ENCODE data around the gene CTU2. TPM values are rescaled to one million over a fixed set of nuclear protein-coding genes. Genes with fewer than 3 reads are reported as not detected.

CTU2 gene
- total RNA-seq, 1 experiment from 2014 or later, result 52.4 TPM

DNA sequence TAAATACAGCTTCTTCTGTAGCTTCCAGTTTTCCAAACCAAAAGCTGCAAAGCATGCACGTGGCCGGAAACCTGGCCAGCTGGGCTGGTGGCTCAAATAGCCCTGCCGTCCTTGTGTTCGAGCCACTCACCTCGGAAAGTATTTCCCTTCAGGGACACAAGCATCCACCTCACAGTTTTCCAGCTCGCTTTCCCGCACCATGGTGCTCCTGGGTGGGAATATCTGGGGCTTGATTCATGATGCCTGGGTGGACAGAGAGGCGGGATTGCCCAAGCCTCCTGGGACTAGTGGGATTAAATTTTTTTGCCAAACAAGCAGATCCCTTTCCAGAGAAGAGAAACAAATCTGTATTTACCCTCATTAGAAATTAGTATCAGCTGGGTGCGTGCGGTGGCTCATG, 36.3 kb upstream of the CTU2 start (continued):
- TF ChIP-seq, protein P1, sequence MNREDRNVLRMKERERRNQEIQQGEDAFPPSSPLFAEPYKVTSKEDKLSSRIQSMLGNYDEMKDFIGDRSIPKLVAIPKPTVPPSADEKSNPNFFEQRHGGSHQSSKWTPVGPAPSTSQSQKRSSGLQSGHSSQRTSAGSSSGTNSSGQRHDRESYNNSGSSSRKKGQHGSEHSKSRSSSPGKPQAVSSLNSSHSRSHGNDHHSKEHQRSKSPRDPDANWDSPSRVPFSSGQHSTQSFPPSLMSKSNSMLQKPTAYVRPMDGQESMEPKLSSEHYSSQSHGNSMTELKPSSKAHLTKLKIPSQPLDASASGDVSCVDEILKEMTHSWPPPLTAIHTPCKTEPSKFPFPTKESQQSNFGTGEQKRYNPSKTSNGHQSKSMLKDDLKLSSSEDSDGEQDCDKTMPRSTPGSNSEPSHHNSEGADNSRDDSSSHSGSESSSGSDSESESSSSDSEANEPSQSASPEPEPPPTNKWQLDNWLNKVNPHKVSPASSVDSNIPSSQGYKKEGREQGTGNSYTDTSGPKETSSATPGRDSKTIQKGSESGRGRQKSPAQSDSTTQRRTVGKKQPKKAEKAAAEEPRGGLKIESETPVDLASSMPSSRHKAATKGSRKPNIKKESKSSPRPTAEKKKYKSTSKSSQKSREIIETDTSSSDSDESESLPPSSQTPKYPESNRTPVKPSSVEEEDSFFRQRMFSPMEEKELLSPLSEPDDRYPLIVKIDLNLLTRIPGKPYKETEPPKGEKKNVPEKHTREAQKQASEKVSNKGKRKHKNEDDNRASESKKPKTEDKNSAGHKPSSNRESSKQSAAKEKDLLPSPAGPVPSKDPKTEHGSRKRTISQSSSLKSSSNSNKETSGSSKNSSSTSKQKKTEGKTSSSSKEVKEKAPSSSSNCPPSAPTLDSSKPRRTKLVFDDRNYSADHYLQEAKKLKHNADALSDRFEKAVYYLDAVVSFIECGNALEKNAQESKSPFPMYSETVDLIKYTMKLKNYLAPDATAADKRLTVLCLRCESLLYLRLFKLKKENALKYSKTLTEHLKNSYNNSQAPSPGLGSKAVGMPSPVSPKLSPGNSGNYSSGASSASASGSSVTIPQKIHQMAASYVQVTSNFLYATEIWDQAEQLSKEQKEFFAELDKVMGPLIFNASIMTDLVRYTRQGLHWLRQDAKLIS (CRISPR knock-in tag; IDR thresholded peaks at IDR 0.05; ENCODE audit: borderline replicate concordance), result no peak
- TF ChIP-seq ESRRA (CRISPR knock-in tag; IDR thresholded peaks at IDR 0.05; ENCODE audit: borderline replicate concordance) (no peak), SOX15 (CRISPR knock-in tag; IDR thresholded peaks at IDR 0.05) (no peak), ELF4 (CRISPR knock-in tag; IDR thresholded peaks at IDR 0.05; ENCODE audit: low read depth) (no peak), CREB1 (CRISPR knock-in tag; IDR thresholded peaks at IDR 0.05) (no peak), JAZF1 (CRISPR knock-in tag; IDR thresholded peaks at IDR 0.05) (no peak), PRRX2 (CRISPR knock-in tag; IDR thresholded peaks at IDR 0.05) (no peak), RORB (CRISPR knock-in tag; IDR thresholded peaks at IDR 0.05) (no peak), CREM (CRISPR knock-in tag; IDR thresholded peaks at IDR 0.05) (no peak)
- TF ChIP-seq, protein P2, sequence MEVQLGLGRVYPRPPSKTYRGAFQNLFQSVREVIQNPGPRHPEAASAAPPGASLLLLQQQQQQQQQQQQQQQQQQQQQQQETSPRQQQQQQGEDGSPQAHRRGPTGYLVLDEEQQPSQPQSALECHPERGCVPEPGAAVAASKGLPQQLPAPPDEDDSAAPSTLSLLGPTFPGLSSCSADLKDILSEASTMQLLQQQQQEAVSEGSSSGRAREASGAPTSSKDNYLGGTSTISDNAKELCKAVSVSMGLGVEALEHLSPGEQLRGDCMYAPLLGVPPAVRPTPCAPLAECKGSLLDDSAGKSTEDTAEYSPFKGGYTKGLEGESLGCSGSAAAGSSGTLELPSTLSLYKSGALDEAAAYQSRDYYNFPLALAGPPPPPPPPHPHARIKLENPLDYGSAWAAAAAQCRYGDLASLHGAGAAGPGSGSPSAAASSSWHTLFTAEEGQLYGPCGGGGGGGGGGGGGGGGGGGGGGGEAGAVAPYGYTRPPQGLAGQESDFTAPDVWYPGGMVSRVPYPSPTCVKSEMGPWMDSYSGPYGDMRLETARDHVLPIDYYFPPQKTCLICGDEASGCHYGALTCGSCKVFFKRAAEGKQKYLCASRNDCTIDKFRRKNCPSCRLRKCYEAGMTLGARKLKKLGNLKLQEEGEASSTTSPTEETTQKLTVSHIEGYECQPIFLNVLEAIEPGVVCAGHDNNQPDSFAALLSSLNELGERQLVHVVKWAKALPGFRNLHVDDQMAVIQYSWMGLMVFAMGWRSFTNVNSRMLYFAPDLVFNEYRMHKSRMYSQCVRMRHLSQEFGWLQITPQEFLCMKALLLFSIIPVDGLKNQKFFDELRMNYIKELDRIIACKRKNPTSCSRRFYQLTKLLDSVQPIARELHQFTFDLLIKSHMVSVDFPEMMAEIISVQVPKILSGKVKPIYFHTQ (CRISPR knock-in tag; IDR thresholded peaks at IDR 0.05), result no peak
- TF ChIP-seq, protein P3, sequence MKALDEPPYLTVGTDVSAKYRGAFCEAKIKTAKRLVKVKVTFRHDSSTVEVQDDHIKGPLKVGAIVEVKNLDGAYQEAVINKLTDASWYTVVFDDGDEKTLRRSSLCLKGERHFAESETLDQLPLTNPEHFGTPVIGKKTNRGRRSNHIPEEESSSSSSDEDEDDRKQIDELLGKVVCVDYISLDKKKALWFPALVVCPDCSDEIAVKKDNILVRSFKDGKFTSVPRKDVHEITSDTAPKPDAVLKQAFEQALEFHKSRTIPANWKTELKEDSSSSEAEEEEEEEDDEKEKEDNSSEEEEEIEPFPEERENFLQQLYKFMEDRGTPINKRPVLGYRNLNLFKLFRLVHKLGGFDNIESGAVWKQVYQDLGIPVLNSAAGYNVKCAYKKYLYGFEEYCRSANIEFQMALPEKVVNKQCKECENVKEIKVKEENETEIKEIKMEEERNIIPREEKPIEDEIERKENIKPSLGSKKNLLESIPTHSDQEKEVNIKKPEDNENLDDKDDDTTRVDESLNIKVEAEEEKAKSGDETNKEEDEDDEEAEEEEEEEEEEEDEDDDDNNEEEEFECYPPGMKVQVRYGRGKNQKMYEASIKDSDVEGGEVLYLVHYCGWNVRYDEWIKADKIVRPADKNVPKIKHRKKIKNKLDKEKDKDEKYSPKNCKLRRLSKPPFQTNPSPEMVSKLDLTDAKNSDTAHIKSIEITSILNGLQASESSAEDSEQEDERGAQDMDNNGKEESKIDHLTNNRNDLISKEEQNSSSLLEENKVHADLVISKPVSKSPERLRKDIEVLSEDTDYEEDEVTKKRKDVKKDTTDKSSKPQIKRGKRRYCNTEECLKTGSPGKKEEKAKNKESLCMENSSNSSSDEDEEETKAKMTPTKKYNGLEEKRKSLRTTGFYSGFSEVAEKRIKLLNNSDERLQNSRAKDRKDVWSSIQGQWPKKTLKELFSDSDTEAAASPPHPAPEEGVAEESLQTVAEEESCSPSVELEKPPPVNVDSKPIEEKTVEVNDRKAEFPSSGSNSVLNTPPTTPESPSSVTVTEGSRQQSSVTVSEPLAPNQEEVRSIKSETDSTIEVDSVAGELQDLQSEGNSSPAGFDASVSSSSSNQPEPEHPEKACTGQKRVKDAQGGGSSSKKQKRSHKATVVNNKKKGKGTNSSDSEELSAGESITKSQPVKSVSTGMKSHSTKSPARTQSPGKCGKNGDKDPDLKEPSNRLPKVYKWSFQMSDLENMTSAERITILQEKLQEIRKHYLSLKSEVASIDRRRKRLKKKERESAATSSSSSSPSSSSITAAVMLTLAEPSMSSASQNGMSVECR (CRISPR knock-in tag; IDR thresholded peaks at IDR 0.05; ENCODE audit: borderline replicate concordance), result no peak
- TF ChIP-seq, protein P4, sequence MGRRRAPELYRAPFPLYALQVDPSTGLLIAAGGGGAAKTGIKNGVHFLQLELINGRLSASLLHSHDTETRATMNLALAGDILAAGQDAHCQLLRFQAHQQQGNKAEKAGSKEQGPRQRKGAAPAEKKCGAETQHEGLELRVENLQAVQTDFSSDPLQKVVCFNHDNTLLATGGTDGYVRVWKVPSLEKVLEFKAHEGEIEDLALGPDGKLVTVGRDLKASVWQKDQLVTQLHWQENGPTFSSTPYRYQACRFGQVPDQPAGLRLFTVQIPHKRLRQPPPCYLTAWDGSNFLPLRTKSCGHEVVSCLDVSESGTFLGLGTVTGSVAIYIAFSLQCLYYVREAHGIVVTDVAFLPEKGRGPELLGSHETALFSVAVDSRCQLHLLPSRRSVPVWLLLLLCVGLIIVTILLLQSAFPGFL (CRISPR knock-in tag; IDR thresholded peaks at IDR 0.05; ENCODE audit: borderline replicate concordance), result no peak
- TF ChIP-seq, protein P5, sequence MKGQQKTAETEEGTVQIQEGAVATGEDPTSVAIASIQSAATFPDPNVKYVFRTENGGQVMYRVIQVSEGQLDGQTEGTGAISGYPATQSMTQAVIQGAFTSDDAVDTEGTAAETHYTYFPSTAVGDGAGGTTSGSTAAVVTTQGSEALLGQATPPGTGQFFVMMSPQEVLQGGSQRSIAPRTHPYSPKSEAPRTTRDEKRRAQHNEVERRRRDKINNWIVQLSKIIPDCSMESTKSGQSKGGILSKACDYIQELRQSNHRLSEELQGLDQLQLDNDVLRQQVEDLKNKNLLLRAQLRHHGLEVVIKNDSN (CRISPR knock-in tag; IDR thresholded peaks at IDR 0.05), result no peak

DNA sequence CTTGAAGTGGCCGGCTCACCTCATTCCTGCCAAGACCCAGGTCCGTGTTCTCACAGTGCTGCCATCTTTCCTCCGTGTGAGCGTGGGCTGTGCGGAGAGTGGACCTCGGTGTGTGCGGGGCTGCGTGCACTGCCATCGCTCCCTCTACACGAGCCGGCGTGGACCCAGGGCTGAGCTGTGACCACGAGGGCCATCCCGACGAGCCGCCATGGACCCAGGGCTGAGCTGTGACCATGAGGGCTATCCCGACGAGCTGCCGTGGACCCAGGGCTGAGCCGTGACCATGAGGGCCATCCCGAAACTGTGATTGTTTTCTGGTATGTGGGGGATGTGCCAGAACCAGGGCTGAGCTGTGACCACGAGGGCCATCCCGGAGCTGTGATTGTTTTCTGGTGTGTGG, 34.5 kb upstream of the CTU2 start:
- H3K27me3 Mint-ChIP-seq (ENCODE audit: low read depth), result no peaks in the 10 kb centered on the region
- H3K9me3 Mint-ChIP-seq, result peaks cover 7% of the 10 kb centered on the region
- POLR2A ChIA-PET, result no interaction called here
- peaks cover 2% of the 10 kb centered on the region; the same call in 1 of the 2 replicates for H3K4me1 Mint-ChIP-seq
- CTCF ChIA-PET, result interaction anchor here (1.2 to 8.4 kb wide), 21 partner anchors 8 to 113 kb away, joined by 3 to 111 read pairs (median 9); partner anchors contain the start of genes CTU2, CYBA, IL17C and MVD
- no peak for DNase-seq (ENCODE audit: low spot score)
- H3K27ac Mint-ChIP-seq, result 0 out of 2 replicates have a peak overlapping the region, but pooled peaks have one; percentile 16
- no peak overlapping the region for H3K4me3 Mint-ChIP-seq
- ATAC-seq, result no peak
- peaks cover 12% of the 10 kb centered on the region for H3K36me3 Mint-ChIP-seq
- TF ChIP-seq, protein P6, sequence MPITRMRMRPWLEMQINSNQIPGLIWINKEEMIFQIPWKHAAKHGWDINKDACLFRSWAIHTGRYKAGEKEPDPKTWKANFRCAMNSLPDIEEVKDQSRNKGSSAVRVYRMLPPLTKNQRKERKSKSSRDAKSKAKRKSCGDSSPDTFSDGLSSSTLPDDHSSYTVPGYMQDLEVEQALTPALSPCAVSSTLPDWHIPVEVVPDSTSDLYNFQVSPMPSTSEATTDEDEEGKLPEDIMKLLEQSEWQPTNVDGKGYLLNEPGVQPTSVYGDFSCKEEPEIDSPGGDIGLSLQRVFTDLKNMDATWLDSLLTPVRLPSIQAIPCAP (CRISPR knock-in tag; IDR thresholded peaks at IDR 0.05), result no peak
- TF ChIP-seq, protein P7, sequence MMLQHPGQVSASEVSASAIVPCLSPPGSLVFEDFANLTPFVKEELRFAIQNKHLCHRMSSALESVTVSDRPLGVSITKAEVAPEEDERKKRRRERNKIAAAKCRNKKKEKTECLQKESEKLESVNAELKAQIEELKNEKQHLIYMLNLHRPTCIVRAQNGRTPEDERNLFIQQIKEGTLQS (CRISPR knock-in tag; conservative IDR thresholded peaks at IDR 0.05), result no peak
- TF ChIP-seq ZNF263 (CRISPR knock-in tag; IDR thresholded peaks at IDR 0.05; ENCODE audit: low read depth) (no peak), KAT7 (CRISPR knock-in tag; IDR thresholded peaks at IDR 0.05; ENCODE audit: borderline replicate concordance) (no peak), FOXP1 (CRISPR knock-in tag; IDR thresholded peaks at IDR 0.05; ENCODE audit: borderline replicate concordance) (no peak), NR3C1 (CRISPR knock-in tag; conservative IDR thresholded peaks at IDR 0.05; ENCODE audit: low read depth) (no peak), NR1H2 (CRISPR knock-in tag; IDR thresholded peaks at IDR 0.05) (no peak)
- TF ChIP-seq, protein P8, sequence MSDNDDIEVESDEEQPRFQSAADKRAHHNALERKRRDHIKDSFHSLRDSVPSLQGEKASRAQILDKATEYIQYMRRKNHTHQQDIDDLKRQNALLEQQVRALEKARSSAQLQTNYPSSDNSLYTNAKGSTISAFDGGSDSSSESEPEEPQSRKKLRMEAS (CRISPR knock-in tag; IDR thresholded peaks at IDR 0.05), result no peak
- TF ChIP-seq, protein P9, sequence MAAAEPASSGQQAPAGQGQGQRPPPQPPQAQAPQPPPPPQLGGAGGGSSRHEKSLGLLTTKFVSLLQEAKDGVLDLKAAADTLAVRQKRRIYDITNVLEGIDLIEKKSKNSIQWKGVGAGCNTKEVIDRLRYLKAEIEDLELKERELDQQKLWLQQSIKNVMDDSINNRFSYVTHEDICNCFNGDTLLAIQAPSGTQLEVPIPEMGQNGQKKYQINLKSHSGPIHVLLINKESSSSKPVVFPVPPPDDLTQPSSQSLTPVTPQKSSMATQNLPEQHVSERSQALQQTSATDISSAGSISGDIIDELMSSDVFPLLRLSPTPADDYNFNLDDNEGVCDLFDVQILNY (CRISPR knock-in tag; IDR thresholded peaks at IDR 0.05), result no peak
